A673 (cell line): Measurements from ENCODE around the gene SIGLEC9. TPM values are rescaled to one million over a fixed set of nuclear protein-coding genes. Genes with fewer than 3 reads are reported as not detected.
"Not testable (repeated sequence)": the region's sequence is repeated elsewhere in the genome, so short reads cannot be mapped to it uniquely, and the experiment has no call there.

ENCODE experiments used
- BruUV-seq: library from RNA; stranded (reverse); fragments of 400-500 nt; replicated peaks from 2 replicates; lab custom pipeline; 2021; lab: Mats Ljungman, UMichigan
- CTCF ChIA-PET: fragments of 300-600 bp; sonication (Branson Sonifier 250); formaldehyde crosslinking; loops from one replicate; lab custom pipeline; 2022; ENCODE audit warnings: antibody characterized with exemption; lab: Charles Lee
- POLR2A ChIA-PET: fragments of 300-600 bp; sonication (Branson Sonifier 250); formaldehyde crosslinking; loops from one replicate; lab custom pipeline; 2022; ENCODE audit warnings: antibody characterized with exemption; ENCODE audit not compliant: low non-redundant PET; lab: Charles Lee
- DNase-seq: peaks from one replicate; pipeline ENCODE4 v3.0.0-alpha.2; 2015; ENCODE audit warnings: low spot score
- H3K27ac ChIP-seq: fragments of 200-600 bp; sonication (generic); 2 replicates; pipeline ENCODE4 v1.5.1; 2016; ENCODE audit warnings: mixed run types, low read depth, mild to moderate bottlenecking, mixed read lengths, antibody characterized with exemption, low read length; ENCODE audit not compliant: poor library complexity, severe bottlenecking
- H3K27me3 ChIP-seq: fragments of 200-600 bp; sonication (generic); replicated peaks from 2 replicates; pipeline ENCODE4 v1.6.1; 2017; ENCODE audit warnings: mixed run types, low read depth, mild to moderate bottlenecking, mixed read lengths, antibody characterized with exemption, low read length; ENCODE audit not compliant: insufficient read depth, poor library complexity
- H3K36me3 ChIP-seq: fragments of 200-600 bp; sonication (generic); 2 replicates; pipeline ENCODE4 v1.6.1; 2016; ENCODE audit warnings: mixed run types, mild to moderate bottlenecking, mixed read lengths, antibody characterized with exemption, low read length; ENCODE audit not compliant: insufficient read depth, poor library complexity, severe bottlenecking
- H3K4me1 ChIP-seq: fragments of 200-600 bp; sonication (generic); 2 replicates; pipeline ENCODE4 v1.6.1; 2017; ENCODE audit warnings: mixed run types, mild to moderate bottlenecking, mixed read lengths, antibody characterized with exemption, low read length; ENCODE audit not compliant: insufficient read depth, poor library complexity, severe bottlenecking
- H3K4me3 ChIP-seq: fragments of 200-600 bp; sonication (generic); 2 replicates; pipeline ENCODE4 v1.5.1; 2016; ENCODE audit warnings: low read depth, mixed run types, mild to moderate bottlenecking, mixed read lengths, low read length; ENCODE audit not compliant: poor library complexity, severe bottlenecking
- H3K9me3 ChIP-seq: fragments of 200-600 bp; sonication (generic); 2 replicates; pipeline ENCODE4 v1.6.1; 2016; ENCODE audit warnings: mixed run types, low read depth, mild to moderate bottlenecking, mixed read lengths, antibody characterized with exemption, low read length; ENCODE audit not compliant: poor library complexity, severe bottlenecking
- EZH2 ChIP-seq: fragments of 200-600 bp; sonication (generic); IDR thresholded peaks from 2 replicates; pipeline ENCODE4 v1.6.1; 2017; ENCODE audit warnings: borderline replicate concordance, low read depth, mild to moderate bottlenecking, mixed read lengths, antibody characterized with exemption, low read length; ENCODE audit not compliant: poor library complexity, severe bottlenecking
- intact Hi-C: fragments of 100-400 bp; cut with micrococcal nuclease; formaldehyde crosslinking; loops from one replicate; pipeline ENCODE4 v1.10.0; 2022; ENCODE audit not compliant: unreplicated experiment
- total RNA-seq: library from RNA; stranded (reverse); gene quantifications from 2 replicates; pipeline ENCODE4 v1.2.3, GENCODE V29; 2021
- TF ChIP-seq, protein P1 (sequence below): fragments of 300-800, 200-600 bp; sonication (generic); conservative IDR thresholded peaks from 2 replicates; pipeline ENCODE4 v1.5.1; 2017; ENCODE audit warnings: low read depth, mild to moderate bottlenecking, antibody characterized with exemption, low read length, moderate library complexity, mixed read lengths

The SIGLEC9 gene
- total RNA-seq, 1 experiment from 2014 or later = not detected

DNA sequence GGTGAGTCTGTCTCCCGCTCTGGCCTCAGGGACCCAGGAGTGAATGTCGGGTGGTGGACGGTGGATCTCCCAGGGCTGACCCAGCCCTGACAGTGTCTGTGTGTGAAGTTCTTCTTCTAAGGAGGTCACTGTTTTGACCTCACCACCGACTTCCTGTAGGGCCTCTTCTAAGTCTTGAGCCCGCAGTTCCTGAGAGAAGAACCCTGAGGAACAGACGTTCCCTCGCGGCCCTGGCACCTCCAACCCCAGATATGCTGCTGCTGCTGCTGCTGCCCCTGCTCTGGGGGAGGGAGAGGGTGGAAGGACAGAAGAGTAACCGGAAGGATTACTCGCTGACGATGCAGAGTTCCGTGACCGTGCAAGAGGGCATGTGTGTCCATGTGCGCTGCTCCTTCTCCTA is 17.4 kb downstream of the SIGLEC9 start, which contains the start of gene SIGLEC7:
Gene SIGLEC7, plus strand, starts transcription at position 183 of the 400 bp plus-strand sequence. Its CDS starts 69 bp downstream, at position 252.
- POLR2A ChIA-PET = no interaction called here
- Histone ChIP-seq H3K27ac (no peak within 1 kb of the TSS), H3K36me3 (no peaks in the 10 kb centered on the region), H3K9me3 (no peaks in the 10 kb centered on the region), H3K4me3 (no peak within 1 kb of the TSS), H3K27me3 (peaks cover 27% of the 10 kb centered on the region), H3K4me1 (no peaks in the 10 kb centered on the region)
- intact Hi-C loops = no loop called here
- no peak for DNase-seq
- TF ChIP-seq, protein P1, sequence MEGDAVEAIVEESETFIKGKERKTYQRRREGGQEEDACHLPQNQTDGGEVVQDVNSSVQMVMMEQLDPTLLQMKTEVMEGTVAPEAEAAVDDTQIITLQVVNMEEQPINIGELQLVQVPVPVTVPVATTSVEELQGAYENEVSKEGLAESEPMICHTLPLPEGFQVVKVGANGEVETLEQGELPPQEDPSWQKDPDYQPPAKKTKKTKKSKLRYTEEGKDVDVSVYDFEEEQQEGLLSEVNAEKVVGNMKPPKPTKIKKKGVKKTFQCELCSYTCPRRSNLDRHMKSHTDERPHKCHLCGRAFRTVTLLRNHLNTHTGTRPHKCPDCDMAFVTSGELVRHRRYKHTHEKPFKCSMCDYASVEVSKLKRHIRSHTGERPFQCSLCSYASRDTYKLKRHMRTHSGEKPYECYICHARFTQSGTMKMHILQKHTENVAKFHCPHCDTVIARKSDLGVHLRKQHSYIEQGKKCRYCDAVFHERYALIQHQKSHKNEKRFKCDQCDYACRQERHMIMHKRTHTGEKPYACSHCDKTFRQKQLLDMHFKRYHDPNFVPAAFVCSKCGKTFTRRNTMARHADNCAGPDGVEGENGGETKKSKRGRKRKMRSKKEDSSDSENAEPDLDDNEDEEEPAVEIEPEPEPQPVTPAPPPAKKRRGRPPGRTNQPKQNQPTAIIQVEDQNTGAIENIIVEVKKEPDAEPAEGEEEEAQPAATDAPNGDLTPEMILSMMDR = no peak
- no peak for TF ChIP-seq EZH2
- CTCF ChIA-PET = no interaction called here
- no TSS peak for BruUV-seq

DNA sequence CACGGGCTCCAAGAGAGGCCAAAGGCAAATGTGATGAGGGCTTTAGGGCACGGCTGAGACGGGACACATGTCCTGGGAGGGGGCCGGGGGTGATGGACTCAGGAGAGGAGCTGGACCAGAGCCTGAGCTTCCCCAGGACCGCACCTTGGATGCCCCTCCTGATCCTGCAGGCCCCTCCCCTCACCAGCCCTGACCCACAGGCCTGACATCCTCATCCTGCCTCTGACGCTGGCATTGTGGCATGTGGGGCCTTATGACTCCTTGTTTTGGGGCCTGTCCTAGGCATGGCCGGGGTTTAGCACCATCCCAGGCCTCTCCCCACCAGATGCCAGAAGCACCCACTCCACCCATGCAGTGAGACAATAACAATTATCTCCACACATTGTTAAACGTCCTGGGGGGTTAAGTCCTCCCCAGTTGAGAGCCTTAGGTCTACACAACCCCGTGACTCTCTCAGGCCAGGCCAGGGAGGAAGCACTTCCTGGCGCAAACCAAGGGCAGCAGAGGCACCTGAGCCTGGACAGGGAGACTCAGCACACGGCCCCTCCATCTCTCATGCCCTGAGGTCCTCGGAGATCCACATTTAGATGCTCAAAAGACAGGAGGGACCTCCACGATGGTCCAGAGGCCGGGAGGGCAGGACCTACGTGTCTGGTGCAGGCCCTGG is 18.2 kb downstream of the SIGLEC9 start:
- POLR2A ChIA-PET, DNase-seq, H3K36me3 ChIP-seq, CTCF ChIA-PET, intact Hi-C loops, H3K9me3 ChIP-seq, H3K4me3 ChIP-seq, H3K27ac ChIP-seq, H3K4me1 ChIP-seq, BruUV-seq: not testable (repeated sequence)
- H3K27me3 ChIP-seq = peaks cover 27% of the 10 kb centered on the region

DNA sequence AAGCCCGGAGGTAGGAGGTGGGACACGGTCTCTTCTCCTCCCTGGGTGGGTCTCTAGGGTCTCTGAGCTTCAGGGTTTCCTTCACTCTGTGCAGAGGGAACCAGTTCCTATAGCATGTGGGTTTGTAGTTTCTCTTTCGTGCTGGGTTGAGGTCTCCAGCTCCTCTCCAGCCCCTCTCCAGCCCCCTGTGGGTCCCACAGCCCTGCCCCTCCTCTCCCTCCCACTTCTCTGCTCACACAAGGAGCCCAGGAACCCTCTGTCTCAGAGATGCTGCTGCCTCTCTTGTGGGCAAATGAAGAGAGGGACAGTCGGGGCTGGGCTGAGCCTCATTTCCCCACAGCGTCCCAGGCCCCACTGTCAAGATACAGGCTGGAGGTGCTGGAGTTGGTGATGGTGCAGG is 18.8 kb downstream of the SIGLEC9 start:
- intact Hi-C loops = no loop called here
- Histone ChIP-seq H3K9me3 (no peaks in the 10 kb centered on the region), H3K27me3 (peaks cover 26% of the 10 kb centered on the region), H3K4me3 (no peak overlapping the region), H3K27ac (no peak overlapping the region), H3K36me3 (no peaks in the 10 kb centered on the region), H3K4me1 (no peaks in the 10 kb centered on the region)
- POLR2A ChIA-PET = no interaction called here
- BruUV-seq = no TSS peak
- TF ChIP-seq EZH2 = no peak
- TF ChIP-seq, protein P1 = no peak
- DNase-seq = no peak
- CTCF ChIA-PET = interaction anchor here (0.6 kb wide), 1 partner anchor 10 kb away, joined by 8 read pairs; no protein-coding TSS in a partner anchor

DNA sequence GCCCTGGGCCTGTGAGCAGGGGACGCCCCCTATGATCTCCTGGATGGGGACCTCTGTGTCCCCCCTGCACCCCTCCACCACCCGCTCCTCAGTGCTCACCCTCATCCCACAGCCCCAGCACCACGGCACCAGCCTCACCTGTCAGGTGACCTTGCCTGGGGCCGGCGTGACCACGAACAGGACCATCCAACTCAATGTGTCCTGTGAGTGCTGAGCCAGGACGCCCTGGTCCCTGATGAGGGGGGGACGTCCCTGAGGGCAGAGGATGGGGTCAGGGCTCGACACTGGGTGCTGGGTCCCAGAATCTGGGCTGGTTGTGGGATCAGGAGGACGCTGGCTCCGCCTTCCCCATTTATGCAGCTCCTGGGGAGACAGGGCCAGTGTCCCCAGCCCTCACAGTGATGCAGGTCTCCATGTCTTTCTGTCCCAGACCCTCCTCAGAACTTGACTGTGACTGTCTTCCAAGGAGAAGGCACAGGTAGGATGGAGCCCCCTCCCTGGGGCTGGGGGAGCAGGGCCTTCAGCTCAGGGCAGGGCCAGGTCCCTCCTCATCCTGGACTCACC is 19.9 kb downstream of the SIGLEC9 start:
- H3K27me3 ChIP-seq = peaks cover 18% of the 10 kb centered on the region
- no peaks in the 10 kb centered on the region for H3K4me1 ChIP-seq
- no peak overlapping the region for H3K4me3 ChIP-seq
- no TSS peak for BruUV-seq
- DNase-seq = no peak
- CTCF ChIA-PET = no interaction called here
- H3K9me3 ChIP-seq = no peaks in the 10 kb centered on the region
- intact Hi-C loops = no loop called here
- H3K36me3 ChIP-seq = no peaks in the 10 kb centered on the region
- no peak for TF ChIP-seq EZH2
- TF ChIP-seq, protein P1 = no peak
- POLR2A ChIA-PET = no interaction called here
- H3K27ac ChIP-seq = no peak overlapping the region
